Fibroblast of villous mesenchyme (primary cell): ENCODE results near the gene PNPLA1. TPM values are rescaled to one million over a fixed set of nuclear protein-coding genes. Genes with fewer than 3 reads are reported as not detected.

Experiments
- DNase-seq: peaks from one replicate; pipeline ENCODE4 v3.0.0-alpha.2; 2010; ENCODE audit warnings: low read depth
- H3K4me3 ChIP-seq: 2 replicates; pipeline ENCODE4 v1.5.1; 2011; ENCODE audit warnings: low read depth, mild to moderate bottlenecking, low read length
- CTCF ChIP-seq: IDR thresholded peaks from 2 replicates; pipeline ENCODE4 v1.5.1; 2012; ENCODE audit warnings: low read depth, mild to moderate bottlenecking, low read length; ENCODE audit not compliant: insufficient read depth
- total RNA-seq: library from RNA; depleted of rRNA; stranded (reverse); fragments of >200 nt; gene quantifications from 2 replicates; pipeline ENCODE4 v1.2.3, GENCODE V29; 2012

PNPLA1 gene
- total RNA-seq, 1 donor, result not detected

GRCh38 chr6:36226438-36227047, 43.3 kb upstream of the PNPLA1 start:
- no peak for DNase-seq
- H3K4me3 ChIP-seq, result no peak overlapping the region
- no peak for TF ChIP-seq CTCF

- no peak for DNase-seq
- H3K4me3 ChIP-seq, result no peak overlapping the region
- no peak for TF ChIP-seq CTCF
Measured at GRCh38 chr6:36227379-36228228, 42.3 kb upstream of the PNPLA1 start.

GRCh38 chr6:36229223-36229622, 40.6 kb upstream of the PNPLA1 start:
- no peak for TF ChIP-seq CTCF
- DNase-seq, result no peak
- H3K4me3 ChIP-seq, result no peak overlapping the region

- no peak for TF ChIP-seq CTCF
- no peak overlapping the region for H3K4me3 ChIP-seq
- DNase-seq, result no peak
Measured at GRCh38 chr6:36230371-36230770, 39.5 kb upstream of the PNPLA1 start.

- no peak for DNase-seq
- H3K4me3 ChIP-seq, result no peak overlapping the region
- no peak for TF ChIP-seq CTCF
Measured at GRCh38 chr6:36232172-36232571, 37.7 kb upstream of the PNPLA1 start.

- DNase-seq, result no peak
- no peak overlapping the region for H3K4me3 ChIP-seq
- TF ChIP-seq CTCF, result no peak
Measured at GRCh38 chr6:36235309-36235708, 34.6 kb upstream of the PNPLA1 start.

- H3K4me3 ChIP-seq, result no peak overlapping the region
- no peak for DNase-seq
- TF ChIP-seq CTCF, result no peak
Measured at GRCh38 chr6:36235862-36236261, 34.0 kb upstream of the PNPLA1 start.
